ENCODE results near the gene PPFIBP1.

DNA sequence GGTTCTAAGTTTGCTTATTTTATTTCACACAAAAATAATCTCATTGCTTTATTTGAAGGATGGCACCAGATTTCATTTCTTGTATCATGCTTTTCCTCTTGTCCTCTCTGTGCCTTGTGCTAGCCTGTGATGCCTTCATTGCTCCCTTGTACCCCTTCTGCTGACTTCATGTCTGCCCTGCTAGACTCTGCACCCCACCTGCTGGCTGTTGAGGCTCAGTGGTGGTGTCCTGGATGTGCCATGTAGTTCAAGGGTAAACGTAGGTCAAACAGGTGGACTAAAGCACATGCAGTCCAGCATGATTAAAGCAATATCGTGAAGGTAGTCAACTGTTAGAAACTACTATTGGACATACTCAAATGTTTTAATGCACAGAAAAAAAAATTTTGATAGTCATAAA is 208.3 kb downstream of the PPFIBP1 start:
- TF ChIP-seq, protein P1, sequence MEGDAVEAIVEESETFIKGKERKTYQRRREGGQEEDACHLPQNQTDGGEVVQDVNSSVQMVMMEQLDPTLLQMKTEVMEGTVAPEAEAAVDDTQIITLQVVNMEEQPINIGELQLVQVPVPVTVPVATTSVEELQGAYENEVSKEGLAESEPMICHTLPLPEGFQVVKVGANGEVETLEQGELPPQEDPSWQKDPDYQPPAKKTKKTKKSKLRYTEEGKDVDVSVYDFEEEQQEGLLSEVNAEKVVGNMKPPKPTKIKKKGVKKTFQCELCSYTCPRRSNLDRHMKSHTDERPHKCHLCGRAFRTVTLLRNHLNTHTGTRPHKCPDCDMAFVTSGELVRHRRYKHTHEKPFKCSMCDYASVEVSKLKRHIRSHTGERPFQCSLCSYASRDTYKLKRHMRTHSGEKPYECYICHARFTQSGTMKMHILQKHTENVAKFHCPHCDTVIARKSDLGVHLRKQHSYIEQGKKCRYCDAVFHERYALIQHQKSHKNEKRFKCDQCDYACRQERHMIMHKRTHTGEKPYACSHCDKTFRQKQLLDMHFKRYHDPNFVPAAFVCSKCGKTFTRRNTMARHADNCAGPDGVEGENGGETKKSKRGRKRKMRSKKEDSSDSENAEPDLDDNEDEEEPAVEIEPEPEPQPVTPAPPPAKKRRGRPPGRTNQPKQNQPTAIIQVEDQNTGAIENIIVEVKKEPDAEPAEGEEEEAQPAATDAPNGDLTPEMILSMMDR (IDR thresholded peaks at IDR 0.05): peak in 1 of 7 experiments; percentile 8
- no peak for TF ChIP-seq POLR2A (IDR thresholded peaks at IDR 0.05)
